GM12875 (cell line): ENCODE data around the gene CNST.

Experiments
- H3K4me3 ChIP-seq: one replicate; pipeline ENCODE4 v1.5.1; 2011; ENCODE audit warnings: low read depth, low read length, control low read depth
- CTCF ChIP-seq: IDR thresholded peaks from 2 replicates; pipeline ENCODE4 v1.5.1; 2011; ENCODE audit warnings: low read depth, mild to moderate bottlenecking, control low read depth, inconsistent platforms, low read length, moderate library complexity, borderline replicate concordance; ENCODE audit not compliant: insufficient read depth

CNST gene

GRCh38 chr1:246638941-246639655, 72.8 kb downstream of the CNST start:
- H3K4me3 ChIP-seq: no peak overlapping the region
- no peak for TF ChIP-seq CTCF

- no peak for TF ChIP-seq CTCF
- no peak overlapping the region for H3K4me3 ChIP-seq
These were observed 73.5 kb downstream of the CNST start for GRCh38 chr1:246639732-246640131.

- no peak for TF ChIP-seq CTCF
- H3K4me3 ChIP-seq: no peak overlapping the region
These were observed 74.5 kb downstream of the CNST start for GRCh38 chr1:246640747-246641146.

- no peak overlapping the region for H3K4me3 ChIP-seq
- no peak for TF ChIP-seq CTCF
These were observed 75.1 kb downstream of the CNST start for GRCh38 chr1:246641394-246641793.

GRCh38 chr1:246642719-246643118, 76.5 kb downstream of the CNST start:
- no peak overlapping the region for H3K4me3 ChIP-seq
- TF ChIP-seq CTCF: no peak

- H3K4me3 ChIP-seq: no peak overlapping the region
- TF ChIP-seq CTCF: no peak
These were observed 80.9 kb downstream of the CNST start for GRCh38 chr1:246647113-246647512.

- TF ChIP-seq CTCF: no peak
- H3K4me3 ChIP-seq: no peak overlapping the region
These were observed 81.3 kb downstream of the CNST start for GRCh38 chr1:246647513-246647912.
